DOHH2 (cell line): ENCODE data around the gene DACT3.

Source experiments
- H3F3A ChIP-seq: fragments of 200-600 bp; sonication (generic), shearing (Covaris generic); 2 replicates; pipeline ENCODE4 v1.6.0; 2016; ENCODE audit warnings: antibody characterized with exemption, mild to moderate bottlenecking; ENCODE audit not compliant: control insufficient read depth, insufficient read depth
- H3K27ac ChIP-seq: fragments of 200-600 bp; sonication (generic); 2 replicates; pipeline ENCODE4 v1.5.1; 2014; ENCODE audit warnings: low read depth, mild to moderate bottlenecking, low read length, moderate library complexity
- H3K27me3 ChIP-seq: fragments of 200-600 bp; sonication (generic); 2 replicates; pipeline ENCODE4 v1.6.1; 2014; ENCODE audit warnings: mild to moderate bottlenecking, low read length, mixed read lengths; ENCODE audit not compliant: control insufficient read depth
- H3K36me3 ChIP-seq: fragments of 200-600 bp; sonication (generic); 2 replicates; pipeline ENCODE4 v1.6.1; 2014; ENCODE audit warnings: mild to moderate bottlenecking, low read length, moderate library complexity, mixed read lengths; ENCODE audit not compliant: control insufficient read depth
- H3K4me1 ChIP-seq: fragments of 200-600 bp; sonication (generic); 2 replicates; pipeline ENCODE4 v1.6.1; 2014; ENCODE audit warnings: mild to moderate bottlenecking, low read length, mixed read lengths; ENCODE audit not compliant: control insufficient read depth
- H3K4me2 ChIP-seq: fragments of 200-600 bp; sonication (generic); 2 replicates; pipeline ENCODE4 v1.6.0; 2014; ENCODE audit warnings: mild to moderate bottlenecking, low read length, moderate library complexity
- H3K4me3 ChIP-seq: fragments of 200-600 bp; sonication (generic); 2 replicates; pipeline ENCODE4 v1.5.1; 2014; ENCODE audit warnings: mild to moderate bottlenecking, low read length, mixed read lengths
- H3K79me2 ChIP-seq: fragments of 200-600 bp; sonication (generic); 2 replicates; pipeline ENCODE4 v1.6.1; 2014; ENCODE audit warnings: mild to moderate bottlenecking, low read length, mixed read lengths; ENCODE audit not compliant: control insufficient read depth
- H3K9me2 ChIP-seq: fragments of 200-600 bp; sonication (generic); replicated peaks from 2 replicates; pipeline ENCODE4 v1.6.1; 2014; ENCODE audit warnings: mild to moderate bottlenecking, low read length, mixed read lengths; ENCODE audit not compliant: control insufficient read depth
- H3K9me3 ChIP-seq: fragments of 200-600 bp; sonication (generic); 2 replicates; pipeline ENCODE4 v1.6.1; 2014; ENCODE audit warnings: antibody characterized with exemption, low read length, mixed read lengths; ENCODE audit not compliant: control insufficient read depth, insufficient read depth
- H4K20me1 ChIP-seq: fragments of 200-600 bp; sonication (generic); 2 replicates; pipeline ENCODE4 v1.6.0; 2014; ENCODE audit warnings: low read depth, mild to moderate bottlenecking, antibody characterized with exemption, low read length, moderate library complexity; ENCODE audit not compliant: control insufficient read depth, insufficient read depth
- CTCF ChIP-seq: fragments of 200-600 bp; sonication (generic); IDR thresholded peaks from one replicate; pipeline ENCODE4 v1.5.1; 2014; ENCODE audit warnings: antibody characterized with exemption, mild to moderate bottlenecking, low read depth, low read length; ENCODE audit not compliant: poor library complexity, severe bottlenecking
- EZH2phosphoT487 ChIP-seq: fragments of 200-600 bp; sonication (generic); IDR thresholded peaks from 2 replicates; pipeline ENCODE4 v1.6.1; 2017; ENCODE audit warnings: borderline replicate concordance, mild to moderate bottlenecking, antibody characterized with exemption, low read length, moderate library complexity, mixed read lengths

Gene DACT3

GRCh38 chr19:46660551-46661019 is 397 bp downstream of the DACT3 start:
- H3K27ac ChIP-seq, result no peak overlapping the region
- peaks cover 33% of the 10 kb centered on the region for H3K27me3 ChIP-seq
- TF ChIP-seq CTCF (no peak), EZH2phosphoT487 (peak; percentile 72; the same call in 1 of the 2 replicates)

GRCh38 chr19:46660008-46660517 is 919 bp downstream of the DACT3 start:
- peak overlapping the region; percentile 89 for H3K4me2 ChIP-seq
- H4K20me1 ChIP-seq, result 0 out of 2 replicates have a peak, but pooled peaks cover 4% of the 10 kb centered on the region
- H3K9me3 ChIP-seq, result no peaks in the 10 kb centered on the region
- no peaks in the 10 kb centered on the region for H3K79me2 ChIP-seq
- peaks cover 30% of the 10 kb centered on the region for H3K4me1 ChIP-seq
- H3K27ac ChIP-seq, result no peak overlapping the region
- peaks cover 33% of the 10 kb centered on the region for H3K27me3 ChIP-seq
- H3F3A ChIP-seq, result peaks cover 4% of the 10 kb centered on the region
- H3K36me3 ChIP-seq, result no peaks in the 10 kb centered on the region
- H3K4me3 ChIP-seq, result peak overlapping the region; percentile 74
- H3K9me2 ChIP-seq, result no peaks in the 10 kb centered on the region
- TF ChIP-seq EZH2phosphoT487 (no peak), CTCF (no peak)

More at GRCh38 chr19:46660551-46661019, 397 bp downstream of the DACT3 start:
- Histone ChIP-seq H3K4me3 (peak overlapping the region; percentile 74), H3F3A (peaks cover 4% of the 10 kb centered on the region), H4K20me1 (0 out of 2 replicates have a peak, but pooled peaks cover 4% of the 10 kb centered on the region), H3K9me3 (no peaks in the 10 kb centered on the region), H3K4me2 (peak overlapping the region; percentile 89), H3K4me1 (peaks cover 30% of the 10 kb centered on the region), H3K79me2 (no peaks in the 10 kb centered on the region), H3K9me2 (no peaks in the 10 kb centered on the region), H3K36me3 (no peaks in the 10 kb centered on the region)

GRCh38 chr19:46659151-46660007 is 1.6 kb downstream of the DACT3 start:
- Histone ChIP-seq H3K79me2 (no peaks in the 10 kb centered on the region), H3F3A (peaks cover 4% of the 10 kb centered on the region), H3K4me1 (peaks cover 30% of the 10 kb centered on the region), H3K4me3 (no peak overlapping the region), H3K36me3 (no peaks in the 10 kb centered on the region), H3K4me2 (peak overlapping the region; percentile 89), H3K9me2 (no peaks in the 10 kb centered on the region), H3K9me3 (no peaks in the 10 kb centered on the region), H3K27me3 (peaks cover 37% of the 10 kb centered on the region), H4K20me1 (0 out of 2 replicates have a peak, but pooled peaks cover 4% of the 10 kb centered on the region), H3K27ac (no peak overlapping the region)
- TF ChIP-seq CTCF (no peak), EZH2phosphoT487 (no peak)
